NCI-H82 treated with DMSO at 0.1 percent for 48 hours (cell line): ENCODE data around the gene PSMB7.

ENCODE experiments used
- DNase-seq: peaks from one replicate; lab custom pipeline; 2025; ENCODE audit not compliant: unreplicated experiment; lab: John Stamatoyannopoulos, UW

The PSMB7 gene

DNA sequence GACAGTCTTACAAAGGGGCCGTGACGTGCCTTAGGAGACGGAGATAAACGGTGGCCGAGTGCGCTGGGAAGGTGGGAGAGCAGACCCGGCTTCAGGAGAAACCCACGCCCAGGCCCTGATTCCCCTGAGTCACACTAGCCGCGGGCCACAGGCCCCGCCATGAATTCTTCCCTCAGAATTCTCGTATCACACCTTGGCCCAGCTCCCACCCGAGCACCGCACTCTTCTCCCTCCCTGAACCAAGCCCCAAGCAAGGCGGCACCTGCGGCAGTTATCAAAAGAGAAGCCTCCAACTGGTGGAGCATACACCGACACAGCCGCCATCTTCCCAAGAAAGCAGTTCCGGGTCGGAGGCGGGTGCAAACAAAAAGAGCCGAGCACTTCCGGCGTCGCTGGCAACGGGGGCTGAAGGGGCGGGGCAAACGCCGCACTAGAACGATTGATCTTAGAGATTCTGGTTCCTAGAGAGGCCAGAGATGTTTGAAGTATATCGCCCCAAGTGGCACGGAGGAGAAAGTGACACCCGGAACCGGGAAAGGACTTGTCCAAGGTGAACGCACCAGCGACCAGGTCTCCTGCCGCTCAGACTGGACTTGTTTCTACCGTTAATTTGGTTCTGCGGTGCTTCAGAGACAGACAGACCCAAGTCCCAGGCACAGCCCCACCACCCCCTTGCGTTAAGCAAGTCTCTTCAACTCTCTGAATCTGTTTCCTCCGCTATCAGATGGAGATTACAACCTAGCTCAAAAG, at the start of gene PSMB7:
TSS of gene PSMB7 (minus strand) at position 341 of the 750 bp plus-strand sequence. CDS start at position 324, 17 bp downstream.
- peak; percentile 94 for DNase-seq

- no peak for DNase-seq
Measured at GRCh38 chr9:124462739-124463138, 47.5 kb upstream of the PSMB7 start.

- no peak for DNase-seq
Measured at GRCh38 chr9:124458441-124458840, 43.2 kb upstream of the PSMB7 start.

DNA sequence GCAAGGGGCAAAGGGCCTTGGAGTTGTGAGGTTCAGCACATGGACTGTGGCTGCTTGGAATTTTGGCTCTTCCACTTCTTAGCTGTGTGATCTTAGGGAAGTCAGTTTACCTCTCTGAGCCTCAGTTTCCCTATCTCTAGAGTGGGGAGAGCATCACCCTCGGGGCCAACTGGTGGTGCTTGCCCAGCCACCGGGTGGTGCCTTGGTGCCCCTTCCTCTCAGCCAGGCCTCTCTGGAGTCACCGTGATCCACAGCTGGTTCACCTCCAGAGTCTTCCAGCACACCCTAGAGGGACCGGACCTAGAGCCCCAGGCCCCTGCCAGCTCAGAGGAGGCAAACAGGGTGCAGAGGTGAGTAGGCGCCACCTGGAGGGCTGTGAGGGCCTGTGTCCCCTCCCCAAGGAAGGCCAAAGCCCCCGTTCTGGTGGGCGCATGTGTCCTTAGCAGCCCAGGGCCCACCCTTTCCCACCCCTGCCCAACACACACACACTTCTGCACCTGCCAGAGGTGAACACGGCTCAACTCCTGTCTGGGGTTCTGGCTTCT, 42.7 kb upstream of the PSMB7 start:
- DNase-seq, result no peak

DNA sequence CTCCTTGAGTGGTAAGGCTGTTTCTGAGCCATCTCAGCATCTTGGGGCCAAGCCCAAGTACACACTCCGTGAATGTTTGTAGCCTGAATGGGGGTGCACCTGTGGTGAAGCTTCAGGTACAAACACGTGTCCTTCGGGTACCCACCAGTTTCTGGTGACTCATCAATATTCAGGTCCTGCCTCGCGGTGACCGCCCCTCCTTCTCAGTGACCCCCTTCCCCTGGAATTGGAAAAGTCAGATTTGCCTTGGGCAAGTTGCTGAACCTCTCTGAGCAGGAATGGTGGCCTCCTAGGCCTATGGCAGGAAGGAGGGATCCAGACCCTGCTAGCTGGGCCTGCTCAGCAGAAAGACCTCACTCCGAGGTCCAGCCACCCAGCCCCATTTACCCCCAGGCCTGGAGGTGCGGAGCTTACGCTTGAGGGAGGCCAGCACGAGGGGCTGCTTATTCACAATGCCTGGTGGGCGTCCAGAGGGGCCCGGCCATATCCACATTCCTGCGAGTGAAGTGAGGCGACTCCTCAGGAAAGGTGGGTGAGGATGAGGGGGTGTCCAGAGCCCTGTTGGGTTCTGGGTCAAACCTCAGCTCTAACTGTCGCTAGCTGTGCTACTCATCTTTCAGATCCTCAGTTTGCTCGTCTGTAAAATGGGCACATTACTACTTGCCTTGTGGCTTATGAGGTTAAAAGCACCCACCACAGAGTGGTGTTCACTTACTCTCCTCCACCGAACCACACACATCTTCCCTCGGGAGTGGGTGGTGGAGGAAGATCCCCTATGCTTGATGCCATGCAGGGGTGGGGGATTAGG, 42.0 kb upstream of the PSMB7 start:
- DNase-seq, result no peak

- no peak for DNase-seq
Measured at GRCh38 chr9:124456341-124457078, 41.3 kb upstream of the PSMB7 start.

GRCh38 chr9:124455820-124456219, 40.6 kb upstream of the PSMB7 start:
- no peak for DNase-seq

- no peak for DNase-seq
Measured at GRCh38 chr9:124454791-124455443, 39.7 kb upstream of the PSMB7 start.

GRCh38 chr9:124454296-124454695, 39.1 kb upstream of the PSMB7 start:
- no peak for DNase-seq

DNA sequence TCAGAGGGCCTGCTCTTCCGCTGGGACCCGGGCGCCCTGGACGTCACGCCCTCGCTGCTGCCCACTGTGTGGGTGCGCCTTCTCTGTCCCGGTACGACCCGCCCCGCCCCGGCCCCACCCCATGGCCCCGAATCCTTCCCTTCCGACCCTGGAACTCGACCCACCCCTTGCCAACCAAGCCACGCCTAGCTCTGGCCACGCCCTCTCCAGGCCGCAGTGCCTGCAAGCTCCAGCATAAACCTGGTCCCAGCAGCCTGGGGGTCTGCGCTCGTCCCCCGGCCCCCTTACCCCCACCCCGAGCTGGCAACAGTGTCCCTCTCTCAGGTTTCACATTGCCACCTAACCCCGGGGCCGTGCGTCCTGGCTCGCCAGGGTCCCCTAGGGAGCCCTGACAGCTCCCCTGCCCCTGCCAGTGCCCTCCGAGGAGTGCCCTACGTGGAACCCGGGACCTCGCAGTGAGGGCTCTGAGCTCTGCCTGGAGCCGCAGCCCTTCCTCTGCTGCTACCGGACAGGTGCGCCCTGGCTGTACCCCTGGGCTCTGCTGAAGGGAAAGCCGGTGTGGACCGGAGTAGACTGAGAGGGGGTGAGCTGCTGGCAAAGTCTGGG, 38.4 kb upstream of the PSMB7 start:
- no peak for DNase-seq

GRCh38 chr9:124452841-124453585, 37.8 kb upstream of the PSMB7 start:
- DNase-seq, result no peak

- no peak for DNase-seq
Measured at GRCh38 chr9:124452326-124452725, 37.1 kb upstream of the PSMB7 start.

GRCh38 chr9:124450931-124451661, 35.9 kb upstream of the PSMB7 start:
- no peak for DNase-seq

DNA sequence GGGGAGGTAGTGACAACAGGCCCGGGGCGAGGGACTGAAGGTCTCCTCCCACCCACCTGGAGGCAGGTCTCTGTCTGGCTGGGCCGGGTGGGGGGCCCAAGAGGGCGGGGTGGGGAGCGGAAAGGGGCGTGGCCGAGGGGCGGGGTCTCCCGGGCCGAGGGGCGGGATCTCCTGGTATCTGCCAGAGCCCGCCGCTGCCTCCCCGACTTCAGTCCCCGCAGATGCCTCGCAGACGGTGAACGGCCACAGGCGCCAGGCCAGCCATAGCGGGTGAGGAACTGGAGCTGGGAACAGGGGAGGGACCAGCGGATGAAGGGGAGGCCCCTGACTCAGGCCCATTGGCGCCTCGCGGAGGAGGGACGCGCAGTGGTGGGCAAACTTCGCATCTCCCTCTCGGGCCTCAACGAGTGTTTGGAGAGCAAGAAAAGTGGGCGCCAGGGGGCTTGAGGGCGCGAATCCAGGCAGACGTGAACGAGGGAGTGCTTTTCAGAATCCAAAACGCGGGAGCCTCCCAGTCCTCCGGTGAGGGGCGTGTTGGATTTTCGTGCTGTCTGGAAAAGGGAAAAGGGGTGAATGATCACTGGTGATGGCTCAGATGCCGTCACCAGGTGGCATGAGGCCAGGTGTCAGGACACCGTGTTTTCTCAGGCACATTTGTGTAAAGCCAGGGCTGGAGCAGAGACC, 35.1 kb upstream of the PSMB7 start, which contains the start of gene ADGRD2:
TSS of gene ADGRD2 (plus strand) at position 211 of the 684 bp plus-strand sequence. CDS start 1,216 bp downstream, outside the sequence.
- DNase-seq, result peak; percentile 11

- no peak for DNase-seq
Measured at GRCh38 chr9:124449381-124450151, 34.3 kb upstream of the PSMB7 start.

- no peak for DNase-seq
Measured at GRCh38 chr9:124448019-124448418, 32.8 kb upstream of the PSMB7 start.

DNA sequence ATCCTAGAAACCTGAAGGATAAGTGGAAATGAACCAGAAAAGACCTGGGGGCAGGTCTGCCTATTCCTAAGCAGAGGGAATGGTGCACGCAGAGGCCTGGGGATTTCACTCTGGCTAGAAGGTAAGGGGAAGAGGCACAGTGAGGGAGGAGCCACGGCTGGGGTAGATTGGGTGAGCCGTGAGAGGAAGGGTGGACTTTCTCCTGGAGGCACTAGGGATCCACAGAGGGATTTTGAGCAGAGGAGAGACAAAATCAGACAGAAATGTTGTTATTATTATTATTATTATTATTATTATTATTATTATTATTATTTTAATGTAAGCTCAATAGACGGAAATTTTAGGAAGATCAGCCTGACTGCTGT, 32.0 kb upstream of the PSMB7 start:
- DNase-seq, result no peak

GRCh38 chr9:124444166-124444565, 28.9 kb upstream of the PSMB7 start:
- no peak for DNase-seq
